Glutamatergic neuron (in vitro differentiated cells): ENCODE measurements around the gene NXF2. TPM values are rescaled to one million over a fixed set of nuclear protein-coding genes. Genes with fewer than 3 reads are reported as not detected.

Source experiments
- DNase-seq: peaks from one replicate; pipeline ENCODE4 v3.0.0; 2022
- H3K27ac Mint-ChIP-seq: one replicate; pipeline ENCODE4 v1.8.0; 2020; ENCODE audit warnings: mild to moderate bottlenecking, mixed read lengths, inconsistent platforms; ENCODE audit not compliant: unreplicated experiment
- H3K27me3 Mint-ChIP-seq: one replicate; pipeline ENCODE4 v1.8.0; 2020; ENCODE audit warnings: mild to moderate bottlenecking, moderate library complexity, mixed read lengths, inconsistent platforms; ENCODE audit not compliant: unreplicated experiment
- H3K36me3 Mint-ChIP-seq: one replicate; pipeline ENCODE4 v1.8.0; 2020; ENCODE audit warnings: mild to moderate bottlenecking, mixed read lengths, inconsistent platforms; ENCODE audit not compliant: unreplicated experiment
- H3K4me1 Mint-ChIP-seq: one replicate; pipeline ENCODE4 v1.8.0; 2020; ENCODE audit warnings: mild to moderate bottlenecking, low read depth, mixed read lengths, inconsistent platforms; ENCODE audit not compliant: unreplicated experiment
- H3K4me3 Mint-ChIP-seq: one replicate; pipeline ENCODE4 v1.8.0; 2020; ENCODE audit warnings: mild to moderate bottlenecking, mixed read lengths, inconsistent platforms; ENCODE audit not compliant: unreplicated experiment
- H3K9me3 Mint-ChIP-seq: one replicate; pipeline ENCODE4 v1.8.0; 2020; ENCODE audit warnings: mild to moderate bottlenecking, moderate library complexity, mixed read lengths, inconsistent platforms; ENCODE audit not compliant: unreplicated experiment
- CTCF ChIP-seq: fragments of 200-600 bp; sonication (generic); IDR thresholded peaks from one replicate; pipeline ENCODE4 v1.5.0; 2021; ENCODE audit not compliant: partially characterized antibody, unreplicated experiment
- total RNA-seq: library from RNA; stranded (reverse); fragmentation: NEBNext Ultra II Directional; extraction: Animal tissue kit (Norgen Biotek cat#: 25700); gene quantifications from one replicate; pipeline ENCODE4 v1.2.1, GENCODE V29; 2021; ENCODE audit not compliant: unreplicated experiment

Gene NXF2
- total RNA-seq, 1 donor from 2014 or later = 1.4 TPM

- H3K36me3 Mint-ChIP-seq = no peaks in the 10 kb centered on the region
- no peak for DNase-seq
- no peaks in the 10 kb centered on the region for H3K9me3 Mint-ChIP-seq
Measured at GRCh38 chrX:102339312-102340298, 92.6 kb downstream of the NXF2 start.

GRCh38 chrX:102341867-102342266 is 94.9 kb downstream of the NXF2 start:
- H3K4me1 Mint-ChIP-seq = no peaks in the 10 kb centered on the region
- TF ChIP-seq CTCF = no peak
- DNase-seq = no peak
- H3K4me3 Mint-ChIP-seq = no peak overlapping the region
- H3K27me3 Mint-ChIP-seq = no peaks in the 10 kb centered on the region
- no peak overlapping the region for H3K27ac Mint-ChIP-seq
- H3K36me3 Mint-ChIP-seq = no peaks in the 10 kb centered on the region
- no peaks in the 10 kb centered on the region for H3K9me3 Mint-ChIP-seq

More at GRCh38 chrX:102339312-102340298, 92.6 kb downstream of the NXF2 start:
- Mint-ChIP-seq H3K4me1 (no peaks in the 10 kb centered on the region), H3K27me3 (no peaks in the 10 kb centered on the region), H3K4me3 (no peak overlapping the region), H3K27ac (no peak overlapping the region)
- no peak for TF ChIP-seq CTCF

GRCh38 chrX:102345916-102346315 is 98.9 kb downstream of the NXF2 start:
- Mint-ChIP-seq H3K27ac (no peak overlapping the region), H3K4me3 (no peak overlapping the region), H3K9me3 (no peaks in the 10 kb centered on the region), H3K4me1 (no peaks in the 10 kb centered on the region), H3K36me3 (no peaks in the 10 kb centered on the region), H3K27me3 (no peaks in the 10 kb centered on the region)
- TF ChIP-seq CTCF = peak; percentile 84
- DNase-seq = peak; percentile 77

Other genes starting within 250 kb of the NXF2 start
- 6.3 TPM for gene TCEAL2, start 121.5 kb upstream of the NXF2 start, total RNA-seq
- gene TCEAL6, start 104.7 kb upstream of the NXF2 start, total RNA-seq = not detected
- 3.6 TPM for gene BEX5, start 91.2 kb upstream of the NXF2 start, total RNA-seq
- gene TCP11X1, start 31.9 kb upstream of the NXF2 start, total RNA-seq = 0.61 TPM
- gene NXF2B, start 192.8 kb downstream of the NXF2 start, total RNA-seq = 0.74 TPM
- gene TCP11X2, start 224.6 kb downstream of the NXF2 start, total RNA-seq = 3.7 TPM